NT2/D1 (cell line): ENCODE measurements around the gene NECTIN1.

Experiments
- DNase-seq: peaks from one replicate; pipeline ENCODE4 v3.0.0-alpha.2; 2011; ENCODE audit warnings: low read depth, low spot score
- H3K27me3 ChIP-seq: 2 replicates; pipeline ENCODE4 v1.6.0; 2011; ENCODE audit warnings: mild to moderate bottlenecking; ENCODE audit not compliant: insufficient read length, insufficient read depth
- H3K36me3 ChIP-seq: 2 replicates; pipeline ENCODE4 v1.6.1; 2011; ENCODE audit warnings: mild to moderate bottlenecking, low read length, mixed read lengths; ENCODE audit not compliant: insufficient read depth, insufficient read length
- H3K4me1 ChIP-seq: 2 replicates; pipeline ENCODE4 v1.5.1; 2011; ENCODE audit not compliant: insufficient read depth, insufficient read length
- H3K4me3 ChIP-seq: 2 replicates; pipeline ENCODE4 v1.5.1; 2011; ENCODE audit warnings: low read depth; ENCODE audit not compliant: insufficient read length
- H3K9ac ChIP-seq: 2 replicates; pipeline ENCODE4 v1.6.0; 2011; ENCODE audit warnings: low read depth; ENCODE audit not compliant: insufficient read length
- H3K9me3 ChIP-seq: 2 replicates; pipeline ENCODE4 v1.5.1; 2011; ENCODE audit warnings: mild to moderate bottlenecking, low read length; ENCODE audit not compliant: insufficient read depth
- SUZ12 ChIP-seq: IDR thresholded peaks from 2 replicates; pipeline ENCODE4 v1.6.1; 2011; ENCODE audit not compliant: insufficient read length, insufficient read depth; ENCODE audit errors: extremely low read depth
- YY1 ChIP-seq: IDR thresholded peaks from 2 replicates; pipeline ENCODE4 v1.6.1; 2011; ENCODE audit not compliant: insufficient read length, insufficient read depth
- ZNF274 ChIP-seq: IDR thresholded peaks from 2 replicates; pipeline ENCODE4 v1.6.1; 2011; ENCODE audit warnings: mild to moderate bottlenecking, low read depth, low read length

The NECTIN1 gene

DNA sequence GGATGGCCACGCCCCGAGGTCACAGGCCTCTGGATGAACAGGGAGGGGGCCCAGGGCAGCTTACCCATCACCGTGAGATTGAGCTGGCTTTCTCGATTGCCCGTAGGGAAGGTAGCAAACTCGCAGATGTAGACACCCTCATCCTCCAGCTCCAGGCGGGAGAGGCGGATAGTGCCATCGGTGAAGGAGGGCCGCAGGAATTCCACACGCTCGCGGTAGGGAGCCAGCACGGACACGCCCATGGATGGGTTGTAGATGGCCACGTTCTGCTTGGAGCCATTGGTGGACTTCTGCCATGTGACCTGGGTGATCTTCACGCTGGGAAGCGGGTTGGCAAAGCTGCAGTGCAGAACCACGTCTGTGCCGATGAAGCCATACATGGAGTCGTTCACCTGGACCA lies 50.6 kb downstream of the NECTIN1 start:
- Histone ChIP-seq H3K9ac (no peak overlapping the region), H3K27me3 (no peaks in the 10 kb centered on the region), H3K36me3 (peaks cover 56% of the 10 kb centered on the region), H3K4me3 (no peak overlapping the region), H3K4me1 (peaks cover 8% of the 10 kb centered on the region), H3K9me3 (peaks cover 18% of the 10 kb centered on the region; the same call in 1 of the 2 replicates)
- no peak for DNase-seq
- TF ChIP-seq YY1, result no peak
- TF ChIP-seq ZNF274, result no peak
- no peak for TF ChIP-seq SUZ12

DNA sequence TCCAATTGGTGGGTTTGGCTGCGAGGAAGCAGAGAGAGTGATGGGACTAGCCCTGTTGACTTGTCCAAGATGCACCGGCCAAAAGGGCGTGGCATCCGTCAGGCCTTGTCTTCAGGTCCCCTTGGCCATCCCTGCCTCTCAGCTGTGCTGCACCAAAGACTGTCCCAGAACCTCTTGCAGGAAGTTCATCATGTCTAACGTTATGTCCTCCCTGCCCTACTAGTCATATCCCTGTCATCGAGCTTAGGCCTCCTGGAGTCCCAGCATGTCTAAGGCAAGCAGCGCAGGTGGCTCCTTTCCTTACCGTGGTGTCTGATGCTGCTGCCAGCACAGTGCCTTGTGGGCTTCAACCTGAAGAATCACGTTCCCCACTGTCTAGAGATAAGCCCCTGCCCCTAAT lies 51.2 kb downstream of the NECTIN1 start:
- TF ChIP-seq ZNF274, result no peak
- no peak for TF ChIP-seq SUZ12
- no peak for TF ChIP-seq YY1
- Histone ChIP-seq H3K4me3 (no peak overlapping the region), H3K27me3 (no peaks in the 10 kb centered on the region), H3K9me3 (peaks cover 18% of the 10 kb centered on the region; the same call in 1 of the 2 replicates), H3K36me3 (peaks cover 58% of the 10 kb centered on the region), H3K9ac (no peak overlapping the region), H3K4me1 (peaks cover 8% of the 10 kb centered on the region)
- DNase-seq, result no peak

DNA sequence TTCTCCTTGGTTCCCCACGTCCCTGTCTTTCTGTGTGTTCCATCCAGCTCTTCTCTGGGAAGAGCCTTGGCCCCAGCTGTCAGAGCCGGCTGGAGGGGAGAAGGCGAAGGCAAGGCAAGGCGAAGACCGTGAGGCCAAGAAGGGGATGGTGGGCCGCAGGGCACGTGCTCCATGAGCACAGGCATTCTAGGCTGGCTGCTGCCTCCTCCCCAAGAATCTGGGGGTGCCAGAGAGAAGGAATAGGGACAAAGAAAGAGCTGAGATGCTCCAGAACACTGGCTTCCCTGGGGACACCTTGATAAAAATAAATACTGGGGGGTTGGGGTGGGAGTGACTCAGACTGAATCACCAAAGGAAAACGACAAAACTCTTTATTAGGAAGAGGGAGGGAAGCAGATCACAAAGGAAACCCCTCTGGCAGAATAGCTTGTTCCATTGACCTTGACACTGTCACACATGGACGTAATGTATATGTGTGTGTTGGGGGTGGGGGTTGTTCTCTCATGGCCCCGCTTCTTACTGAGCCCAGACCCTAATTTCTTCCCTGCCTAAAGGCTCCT lies 52.5 kb downstream of the NECTIN1 start:
- peaks cover 71% of the 10 kb centered on the region for H3K36me3 ChIP-seq
- no peaks in the 10 kb centered on the region for H3K27me3 ChIP-seq
- no peak for DNase-seq
- peaks cover 16% of the 10 kb centered on the region for H3K4me1 ChIP-seq
- no peak for TF ChIP-seq YY1
- TF ChIP-seq SUZ12, result no peak
- TF ChIP-seq ZNF274, result no peak
- H3K4me3 ChIP-seq, result no peak overlapping the region
- no peak overlapping the region for H3K9ac ChIP-seq
- H3K9me3 ChIP-seq, result peaks cover 18% of the 10 kb centered on the region; the same call in 1 of the 2 replicates

DNA sequence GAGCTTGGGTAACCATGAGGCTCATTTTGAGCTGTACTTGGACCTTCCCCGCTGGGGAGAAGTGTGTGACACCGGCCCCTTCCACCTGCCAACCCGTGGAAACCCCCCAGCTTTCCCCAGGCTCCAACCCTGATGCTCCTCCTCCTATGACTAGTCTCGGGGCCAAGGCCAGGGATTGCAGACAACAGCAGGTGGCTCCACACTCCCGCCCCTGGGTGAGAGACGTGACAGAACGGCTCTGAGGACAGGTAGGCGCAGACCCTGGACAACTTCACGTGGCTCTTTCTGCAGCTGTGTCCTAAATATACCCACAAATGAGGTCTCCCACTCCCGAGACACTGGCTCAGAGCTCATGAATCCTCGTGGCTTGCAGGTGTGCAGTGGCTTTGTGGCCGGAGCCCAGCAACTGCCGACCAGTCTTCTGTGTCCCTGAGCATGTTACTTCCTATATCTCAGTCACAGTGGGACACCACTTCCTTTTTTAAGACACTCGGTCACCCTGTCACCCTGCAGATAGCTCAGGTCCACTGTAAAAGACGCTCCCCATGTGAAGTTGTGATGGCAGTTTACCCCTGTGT lies 55.2 kb downstream of the NECTIN1 start:
- DNase-seq, result no peak
- H3K9ac ChIP-seq, result no peak overlapping the region

DNA sequence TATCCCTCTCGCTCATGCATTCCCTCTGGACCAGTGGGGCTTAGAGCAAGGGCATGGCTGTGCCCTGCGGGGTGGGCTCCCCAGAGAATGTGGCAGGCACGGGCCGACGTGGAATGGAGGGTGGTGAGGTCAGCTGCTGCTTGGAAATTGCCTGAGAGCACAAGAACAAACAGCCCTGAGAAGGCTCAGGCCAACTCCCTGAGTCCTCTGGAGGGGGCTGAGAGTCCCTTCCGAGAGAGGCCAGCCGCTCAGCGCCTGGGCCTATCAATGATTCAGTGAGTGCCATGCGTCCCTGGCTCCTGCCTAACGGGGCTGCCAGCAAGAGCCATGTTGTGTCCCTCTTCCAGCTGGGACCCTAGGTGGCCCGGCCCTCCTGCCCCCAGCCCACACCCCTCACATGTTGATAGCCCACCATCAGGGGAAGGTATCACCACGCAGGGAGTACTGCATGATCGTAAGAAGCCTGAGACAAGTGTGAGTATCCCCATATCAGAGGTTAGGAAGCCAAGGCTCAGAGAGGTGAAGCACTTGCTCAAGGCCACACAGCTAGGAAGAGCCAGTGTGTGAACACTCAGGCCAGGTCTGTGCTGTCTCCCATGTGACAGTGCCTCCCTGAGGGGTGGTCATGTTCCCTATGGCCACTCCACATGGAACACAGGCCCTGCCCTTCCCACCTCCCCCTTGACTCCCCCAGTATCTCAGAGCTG lies 55.8 kb downstream of the NECTIN1 start:
- no peak overlapping the region for H3K4me3 ChIP-seq
- no peak for DNase-seq
- H3K9ac ChIP-seq, result no peak overlapping the region
- H3K4me1 ChIP-seq, result peaks cover 21% of the 10 kb centered on the region
- no peak for TF ChIP-seq ZNF274
- TF ChIP-seq SUZ12, result no peak
- no peak for TF ChIP-seq YY1
- H3K27me3 ChIP-seq, result no peaks in the 10 kb centered on the region
- H3K9me3 ChIP-seq, result peaks cover 8% of the 10 kb centered on the region; the same call in 1 of the 2 replicates
- H3K36me3 ChIP-seq, result peaks cover 70% of the 10 kb centered on the region

More for the DNA sequence above, 55.2 kb downstream of the NECTIN1 start:
- Histone ChIP-seq H3K4me1 (peaks cover 21% of the 10 kb centered on the region), H3K27me3 (no peaks in the 10 kb centered on the region), H3K4me3 (no peak overlapping the region), H3K36me3 (peaks cover 69% of the 10 kb centered on the region), H3K9me3 (peaks cover 14% of the 10 kb centered on the region; the same call in 1 of the 2 replicates)
- TF ChIP-seq YY1, result no peak

DNA sequence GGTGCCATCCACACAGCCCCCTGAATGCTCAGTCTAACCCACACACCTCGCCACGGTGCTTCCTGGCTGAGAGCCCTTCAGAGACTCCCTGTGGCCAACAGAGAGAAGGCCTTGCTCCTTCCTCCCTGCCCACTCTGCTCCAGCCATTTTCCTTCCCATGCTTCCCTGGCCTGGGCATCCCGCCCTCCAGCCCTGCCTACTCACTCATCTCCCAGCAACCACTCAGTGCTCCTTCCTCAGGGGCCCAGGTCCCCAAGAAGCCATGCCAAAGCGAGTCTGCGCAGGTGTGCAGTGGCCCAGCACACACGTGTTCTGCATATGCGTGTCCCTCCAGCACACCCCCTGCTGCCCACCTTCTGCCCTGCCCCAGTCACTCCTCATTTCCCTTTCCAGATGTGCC lies 56.4 kb downstream of the NECTIN1 start:
- H3K9me3 ChIP-seq, result peaks cover 2% of the 10 kb centered on the region; the same call in 1 of the 2 replicates
- no peaks in the 10 kb centered on the region for H3K27me3 ChIP-seq
- TF ChIP-seq ZNF274 (no peak), YY1 (no peak), SUZ12 (no peak)
- no peak overlapping the region for H3K9ac ChIP-seq
- peaks cover 21% of the 10 kb centered on the region for H3K4me1 ChIP-seq
- no peak for DNase-seq
- no peak overlapping the region for H3K4me3 ChIP-seq
- peaks cover 70% of the 10 kb centered on the region for H3K36me3 ChIP-seq

DNA sequence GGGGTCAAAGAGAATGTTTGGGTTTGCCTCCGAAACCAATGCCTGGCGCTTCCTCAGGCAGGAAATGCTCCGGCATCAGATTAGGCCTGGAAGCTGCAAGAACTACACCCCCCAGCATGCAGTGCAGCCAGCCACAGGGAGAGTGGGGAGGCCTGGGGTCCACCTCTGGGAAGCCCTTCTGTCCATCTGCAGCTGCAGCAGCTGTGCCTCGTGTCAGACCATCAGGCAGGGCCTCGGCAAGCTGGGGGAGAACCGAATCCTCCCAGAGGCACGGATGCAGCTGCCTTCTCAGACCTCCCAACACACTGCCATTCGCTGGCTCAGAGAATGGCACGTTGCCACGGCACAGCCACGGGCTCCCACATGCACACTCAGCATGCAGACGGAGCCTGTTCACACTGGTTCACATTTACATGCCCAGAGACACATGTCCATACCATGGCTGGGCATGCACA lies 57.4 kb downstream of the NECTIN1 start:
- Histone ChIP-seq H3K9me3 (no peaks in the 10 kb centered on the region), H3K4me3 (no peak overlapping the region), H3K9ac (no peak overlapping the region), H3K4me1 (peaks cover 21% of the 10 kb centered on the region), H3K27me3 (no peaks in the 10 kb centered on the region), H3K36me3 (peaks cover 61% of the 10 kb centered on the region)
- TF ChIP-seq ZNF274 (no peak), YY1 (no peak), SUZ12 (no peak)
- DNase-seq, result no peak
